ENCODE measurements around the gene DENND6B. TPM values are rescaled to one million over a fixed set of nuclear protein-coding genes. Genes with fewer than 3 reads are reported as not detected.

The DENND6B gene
- total RNA-seq, 6 experiments from 2014 or later = 0.98 to 4.1 (median 1.9) TPM

DNA sequence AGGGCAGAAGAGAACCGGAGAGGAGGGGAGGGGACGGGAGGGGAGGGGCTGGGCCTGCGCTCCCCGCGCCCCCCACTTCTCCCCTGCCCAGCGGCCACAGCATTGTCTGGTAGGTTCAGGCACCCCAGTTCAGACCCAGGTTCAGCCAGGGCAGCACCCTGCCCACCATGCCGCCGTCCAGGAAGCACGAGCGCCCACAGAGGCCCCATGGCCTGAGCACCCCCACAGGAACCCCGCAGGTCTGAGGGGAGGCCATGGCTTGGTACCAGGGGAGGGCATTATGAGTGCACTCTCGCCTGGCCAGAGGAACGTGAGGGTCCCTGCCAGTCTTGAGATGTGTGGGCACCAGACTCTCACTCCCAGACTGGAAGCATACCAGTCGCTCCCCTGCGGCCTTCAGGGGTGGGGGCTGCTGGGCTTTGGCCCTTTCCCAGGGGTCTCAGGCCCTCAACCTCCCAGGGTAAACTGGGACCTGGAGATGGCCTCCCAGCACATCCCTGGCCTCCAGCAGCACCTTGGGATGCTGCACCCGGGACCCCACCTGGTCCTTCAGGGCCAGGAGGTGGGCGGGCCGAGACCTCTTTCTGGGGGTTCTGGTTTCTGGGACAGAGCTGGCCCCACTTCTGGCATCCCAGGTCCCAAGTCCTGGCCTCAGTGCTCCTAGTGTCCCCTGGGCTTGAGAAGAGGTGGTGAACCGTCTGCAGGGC, 18.8 kb downstream of the DENND6B start:
- no peak overlapping the region for H3K4me3 ChIP-seq
- H3K4me1 ChIP-seq = peaks cover 0 to 28% (median 12%) of the 10 kb centered on the region in 4 donors
- ATAC-seq (no peak), DNase-seq (peak in 2 of 3 donors; percentile 42 to 60)
- TF ChIP-seq POLR2A (IDR thresholded peaks at IDR 0.05) = no peak
- TF ChIP-seq, protein P1, sequence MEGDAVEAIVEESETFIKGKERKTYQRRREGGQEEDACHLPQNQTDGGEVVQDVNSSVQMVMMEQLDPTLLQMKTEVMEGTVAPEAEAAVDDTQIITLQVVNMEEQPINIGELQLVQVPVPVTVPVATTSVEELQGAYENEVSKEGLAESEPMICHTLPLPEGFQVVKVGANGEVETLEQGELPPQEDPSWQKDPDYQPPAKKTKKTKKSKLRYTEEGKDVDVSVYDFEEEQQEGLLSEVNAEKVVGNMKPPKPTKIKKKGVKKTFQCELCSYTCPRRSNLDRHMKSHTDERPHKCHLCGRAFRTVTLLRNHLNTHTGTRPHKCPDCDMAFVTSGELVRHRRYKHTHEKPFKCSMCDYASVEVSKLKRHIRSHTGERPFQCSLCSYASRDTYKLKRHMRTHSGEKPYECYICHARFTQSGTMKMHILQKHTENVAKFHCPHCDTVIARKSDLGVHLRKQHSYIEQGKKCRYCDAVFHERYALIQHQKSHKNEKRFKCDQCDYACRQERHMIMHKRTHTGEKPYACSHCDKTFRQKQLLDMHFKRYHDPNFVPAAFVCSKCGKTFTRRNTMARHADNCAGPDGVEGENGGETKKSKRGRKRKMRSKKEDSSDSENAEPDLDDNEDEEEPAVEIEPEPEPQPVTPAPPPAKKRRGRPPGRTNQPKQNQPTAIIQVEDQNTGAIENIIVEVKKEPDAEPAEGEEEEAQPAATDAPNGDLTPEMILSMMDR (IDR thresholded peaks at IDR 0.05) = no peak
- H3K36me3 ChIP-seq = no peaks in the 10 kb centered on the region
- peak overlapping the region; percentile 40 to 73 (median 65) for H3K27ac ChIP-seq
- WGBS (ENCODE audit: insufficient coverage, low coverage, low lambda C conversion rate, missing lambda C conversion rate) = 7% methylated on average over 2 of the region's 19 CpGs
- H3K9me3 ChIP-seq = no peaks in the 10 kb centered on the region
- H3K27me3 ChIP-seq = no peaks in the 10 kb centered on the region
- intact Hi-C loops (cut with DNase I) = no loop called here

DNA sequence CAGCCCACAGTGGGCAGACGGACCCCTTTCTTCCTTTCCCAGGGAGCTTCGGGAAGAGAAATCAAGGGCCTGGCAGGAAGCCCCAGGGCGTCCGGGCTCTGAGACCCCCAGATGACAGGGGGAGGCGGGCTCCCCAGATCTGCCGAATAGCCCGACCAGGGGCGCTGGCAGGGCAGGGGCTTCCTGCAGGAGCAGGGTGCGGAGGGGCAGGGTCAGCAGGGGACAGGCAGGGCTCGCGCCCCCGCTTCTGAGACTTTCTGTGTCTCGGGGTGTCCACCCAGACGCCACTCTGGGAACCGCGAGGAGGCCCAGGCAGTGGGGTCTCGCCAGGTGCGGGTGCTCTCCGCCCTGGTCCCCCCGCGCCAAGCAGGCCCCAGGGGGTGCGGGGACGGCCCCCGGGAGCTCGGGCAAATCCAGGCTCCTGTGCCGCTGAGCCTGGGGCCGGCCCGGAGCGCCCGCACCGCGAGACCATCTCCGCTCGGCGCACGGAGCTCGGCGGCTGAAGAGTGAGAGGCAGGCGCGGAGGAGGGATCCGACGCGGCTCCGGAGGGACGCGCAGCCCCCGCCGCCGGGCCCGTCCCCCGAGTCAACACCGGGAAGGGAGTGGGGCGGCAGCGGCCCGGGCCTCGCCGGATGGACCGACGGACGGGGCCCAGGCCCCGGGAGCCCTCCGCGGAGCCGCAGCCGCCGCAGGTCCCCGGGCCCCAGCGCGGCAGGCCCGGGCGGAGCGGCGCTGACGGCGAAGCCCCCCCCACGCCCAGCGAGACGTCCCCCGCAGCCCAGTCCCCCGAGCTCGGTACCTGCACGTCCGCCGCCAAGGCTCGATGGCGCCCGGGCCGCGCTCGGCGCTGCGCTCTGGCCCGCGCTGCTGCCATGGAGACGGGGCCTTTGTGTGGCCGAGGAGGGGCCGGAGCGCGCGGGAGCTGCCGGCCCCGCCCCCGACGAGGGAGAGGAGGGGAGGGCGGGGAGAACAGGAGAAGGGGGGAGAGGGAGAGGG, 19.8 kb downstream of the DENND6B start, which contains the start of gene PLXNB2:
Gene PLXNB2, minus strand, starts transcription at position 894 of the 997 bp plus-strand sequence. CDS start 17,062 bp downstream, outside the sequence.
- peak; percentile 32 to 70 (median 66) for ATAC-seq
- 2% methylated on average over 21 of the region's 105 CpGs for WGBS (ENCODE audit: insufficient coverage, low coverage, low lambda C conversion rate, missing lambda C conversion rate)
- peaks cover 0 to 36% (median 16%) of the 10 kb centered on the region in 4 donors for H3K4me1 ChIP-seq
- peak; percentile 40 for TF ChIP-seq POLR2A (IDR thresholded peaks at IDR 0.05)
- TF ChIP-seq, protein P1 (IDR thresholded peaks at IDR 0.05) = no peak
- intact Hi-C loops (cut with DNase I) = no loop called here
- no peaks in the 10 kb centered on the region for H3K9me3 ChIP-seq
- no peaks in the 10 kb centered on the region for H3K36me3 ChIP-seq
- peak within 1 kb of the TSS; percentile 65 to 89 (median 73) for H3K27ac ChIP-seq
- peak; percentile 82 to 85 (median 84) for DNase-seq
- no peaks in the 10 kb centered on the region for H3K27me3 ChIP-seq
- peak within 1 kb of the TSS; percentile 71 to 91 (median 88) for H3K4me3 ChIP-seq

DNA sequence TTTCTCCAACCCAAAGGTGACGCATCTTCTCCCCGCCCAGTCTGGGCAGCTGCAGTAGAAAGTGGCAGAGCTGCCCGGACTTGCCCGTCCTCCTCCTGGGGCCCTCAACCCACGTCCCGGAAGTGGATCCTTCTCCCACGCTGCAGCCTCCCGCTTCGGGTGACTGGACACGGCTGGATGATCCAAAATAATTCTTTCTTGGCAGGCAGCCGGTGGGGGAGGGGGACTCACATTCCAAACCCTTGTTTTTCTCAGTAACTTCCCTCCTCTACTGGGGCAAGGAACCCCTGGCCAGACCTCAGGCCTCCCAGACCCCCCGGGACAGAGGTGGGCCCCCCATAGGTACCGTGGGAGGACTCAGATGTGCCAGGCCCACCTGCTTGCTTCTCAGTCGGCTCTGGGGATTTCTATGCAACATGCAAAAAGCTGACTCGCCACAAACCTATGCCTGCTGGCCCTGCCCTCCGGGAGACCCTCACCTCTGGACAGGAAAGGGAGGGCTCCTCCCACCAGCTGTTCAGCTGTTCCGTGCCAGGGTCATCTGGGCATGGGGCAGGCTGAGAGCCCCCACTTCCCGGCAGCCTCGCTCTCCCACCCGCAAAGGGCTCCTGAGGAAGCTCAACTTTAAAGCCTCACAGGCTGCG, 20.8 kb downstream of the DENND6B start:
- Histone ChIP-seq H3K9me3 (no peaks in the 10 kb centered on the region), H3K27me3 (no peaks in the 10 kb centered on the region), H3K27ac (peak overlapping the region; percentile 60 to 89 (median 73)), H3K4me3 (peak overlapping the region; percentile 71 to 91 (median 88)), H3K36me3 (no peaks in the 10 kb centered on the region), H3K4me1 (peaks cover 0 to 46% (median 19%) of the 10 kb centered on the region in 4 donors)
- TF ChIP-seq POLR2A (IDR thresholded peaks at IDR 0.05) = no peak
- ATAC-seq (peak; percentile 47 to 63 (median 56)), DNase-seq (peak; percentile 86 to 90 (median 89))
- intact Hi-C loops (cut with DNase I) = no loop called here
- WGBS (ENCODE audit: insufficient coverage, low coverage, low lambda C conversion rate, missing lambda C conversion rate) = 1% methylated on average over 10 of the region's 21 CpGs

GRCh38 chr22:50305393-50305922, 21.4 kb downstream of the DENND6B start:
- TF ChIP-seq POLR2A (IDR thresholded peaks at IDR 0.05) = no peak
- TF ChIP-seq, protein P1 (IDR thresholded peaks at IDR 0.05) = no peak
- WGBS (ENCODE audit: insufficient coverage, low coverage, low lambda C conversion rate, missing lambda C conversion rate) = 41% methylated on average over 4 of the region's 14 CpGs
- H3K27ac ChIP-seq = peak overlapping the region; percentile 60 to 89 (median 73)
- intact Hi-C loops (cut with DNase I) = no loop called here
- peaks cover 0 to 50% (median 22%) of the 10 kb centered on the region in 4 donors for H3K4me1 ChIP-seq
- DNase-seq (no peak), ATAC-seq (peak in 2 of 4 donors; percentile 0 to 10)
- peak overlapping the region; percentile 71 to 91 (median 88) for H3K4me3 ChIP-seq
- H3K9me3 ChIP-seq = no peaks in the 10 kb centered on the region
- H3K27me3 ChIP-seq = no peaks in the 10 kb centered on the region
- no peaks in the 10 kb centered on the region for H3K36me3 ChIP-seq
